ENCODE measurements around the gene KRT71.

The KRT71 gene

GRCh38 chr12:52517888-52518287, 35.1 kb downstream of the KRT71 start:
- no peak for DNase-seq (ENCODE audit: extremely low read depth, low read depth)
- no peak for TF ChIP-seq CTCF (IDR thresholded peaks at IDR 0.05; ENCODE audit: low read depth, low read length, missing control alignments)
- H3K4me3 ChIP-seq (replicated peaks; ENCODE audit: low read depth, low read length) = no peak overlapping the region

GRCh38 chr12:52517005-52517835, 35.7 kb downstream of the KRT71 start:
- TF ChIP-seq CTCF (IDR thresholded peaks at IDR 0.05; ENCODE audit: low read depth, low read length, missing control alignments) = no peak
- no peak overlapping the region for H3K4me3 ChIP-seq (replicated peaks; ENCODE audit: low read depth, low read length)
- DNase-seq (ENCODE audit: extremely low read depth, low read depth) = no peak

GRCh38 chr12:52515927-52516831, 36.8 kb downstream of the KRT71 start:
- DNase-seq (ENCODE audit: extremely low read depth, low read depth) = no peak
- TF ChIP-seq CTCF (IDR thresholded peaks at IDR 0.05; ENCODE audit: low read depth, low read length, missing control alignments) = no peak
- no peak overlapping the region for H3K4me3 ChIP-seq (replicated peaks; ENCODE audit: low read depth, low read length)

GRCh38 chr12:52515319-52515646, 37.7 kb downstream of the KRT71 start:
- TF ChIP-seq CTCF (IDR thresholded peaks at IDR 0.05; ENCODE audit: low read depth, low read length, missing control alignments) = no peak
- no peak overlapping the region for H3K4me3 ChIP-seq (replicated peaks; ENCODE audit: low read depth, low read length)
- no peak for DNase-seq (ENCODE audit: extremely low read depth, low read depth)

- TF ChIP-seq CTCF (IDR thresholded peaks at IDR 0.05; ENCODE audit: low read depth, low read length, missing control alignments) = no peak
- no peak for DNase-seq (ENCODE audit: extremely low read depth, low read depth)
- H3K4me3 ChIP-seq (replicated peaks; ENCODE audit: low read depth, low read length) = no peak overlapping the region
Observed at GRCh38 chr12:52514471-52515318, 38.2 kb downstream of the KRT71 start.

GRCh38 chr12:52513736-52514135, 39.2 kb downstream of the KRT71 start:
- H3K4me3 ChIP-seq (replicated peaks; ENCODE audit: low read depth, low read length) = no peak overlapping the region
- TF ChIP-seq CTCF (IDR thresholded peaks at IDR 0.05; ENCODE audit: low read depth, low read length, missing control alignments) = no peak
- DNase-seq (ENCODE audit: extremely low read depth, low read depth) = no peak

Measured in HFF-Myc (cell line).